HG03520 (cell line): ENCODE data around the gene SORL1.

Experiments
- ATAC-seq: cut with Tn5 transposase; IDR thresholded peaks from one replicate; pipeline ENCODE4 v1.9.1; 2021; ENCODE audit warnings: mild to moderate bottlenecking, moderate library complexity; ENCODE audit not compliant: unreplicated experiment

SORL1 gene

GRCh38 chr11:121561240-121561639, 109.1 kb downstream of the SORL1 start:
- ATAC-seq: no peak

GRCh38 chr11:121561716-121562115, 109.6 kb downstream of the SORL1 start:
- ATAC-seq: no peak

- no peak for ATAC-seq
Observed at GRCh38 chr11:121563003-121563402, 110.9 kb downstream of the SORL1 start.

GRCh38 chr11:121563900-121564822, 112.0 kb downstream of the SORL1 start:
- ATAC-seq: no peak

GRCh38 chr11:121564948-121565684, 113.0 kb downstream of the SORL1 start:
- no peak for ATAC-seq

GRCh38 chr11:121566279-121567168, 114.4 kb downstream of the SORL1 start:
- no peak for ATAC-seq

GRCh38 chr11:121567995-121568394, 115.9 kb downstream of the SORL1 start:
- no peak for ATAC-seq

GRCh38 chr11:121569332-121570299, 117.5 kb downstream of the SORL1 start:
- ATAC-seq: peak; percentile 99

- ATAC-seq: no peak
Observed at GRCh38 chr11:121570453-121570852, 118.3 kb downstream of the SORL1 start.

GRCh38 chr11:121571506-121571905, 119.4 kb downstream of the SORL1 start:
- no peak for ATAC-seq

GRCh38 chr11:121572571-121573059, 120.5 kb downstream of the SORL1 start:
- no peak for ATAC-seq

- ATAC-seq: no peak
Observed at GRCh38 chr11:121574801-121575200, 122.7 kb downstream of the SORL1 start.

- ATAC-seq: peak; percentile 60
Observed at GRCh38 chr11:121575250-121575962, 123.3 kb downstream of the SORL1 start.

- peak; percentile 21 for ATAC-seq
Observed at GRCh38 chr11:121575963-121576290, 123.8 kb downstream of the SORL1 start.

- ATAC-seq: no peak
Observed at GRCh38 chr11:121576531-121576930, 124.4 kb downstream of the SORL1 start.

GRCh38 chr11:121577106-121577848, 125.2 kb downstream of the SORL1 start:
- no peak for ATAC-seq

- no peak for ATAC-seq
Observed at GRCh38 chr11:121578251-121578976, 126.3 kb downstream of the SORL1 start.

GRCh38 chr11:121580154-121580553, 128.0 kb downstream of the SORL1 start:
- no peak for ATAC-seq
